ENCODE results near the gene MED4.

DNA sequence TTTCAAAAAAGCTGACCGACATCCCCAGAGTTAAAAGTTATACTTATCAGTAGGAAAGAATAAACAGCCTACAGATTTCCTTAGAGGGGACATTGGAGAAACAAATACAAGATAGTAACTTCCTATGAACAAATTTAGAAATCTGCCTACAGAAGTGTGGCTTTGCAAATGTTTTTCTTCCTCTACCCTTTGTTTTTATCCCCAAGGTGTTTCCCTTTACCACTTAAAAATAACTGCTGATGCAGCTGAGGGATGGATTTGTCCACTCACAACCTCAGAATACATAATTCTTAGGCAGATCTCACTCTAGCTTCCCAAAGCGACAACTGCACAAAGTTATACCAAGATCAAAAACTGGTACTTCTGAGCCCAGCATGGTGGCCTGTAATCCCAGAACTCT lies 20.9 kb downstream of the MED4 start:
- TF ChIP-seq CTCF (IDR thresholded peaks at IDR 0.05) (no peak), POLR2A (IDR thresholded peaks at IDR 0.05) (no peak)
